OCI-LY3 (cell line): ENCODE data around the gene RPS21.
"Not testable (repeated sequence)": the region's sequence is repeated elsewhere in the genome, so short reads cannot be mapped to it uniquely, and the experiment has no call there.

Experiments
- H2AFZ ChIP-seq: fragments of 200-600, 300-600 bp; shearing (Covaris generic); 2 replicates; pipeline ENCODE4 v1.6.0; 2014; ENCODE audit warnings: antibody characterized with exemption, low read depth, low read length
- H3K27ac ChIP-seq: fragments of 200-600, 300-600 bp; sonication (generic); 2 replicates; pipeline ENCODE4 v1.5.1; 2014; ENCODE audit warnings: mild to moderate bottlenecking, low read length, moderate library complexity, mixed read lengths
- H3K27me3 ChIP-seq: fragments of 200-600, 300-600 bp; sonication (generic); 2 replicates; pipeline ENCODE4 v1.6.1; 2014; ENCODE audit warnings: low read depth, low read length, mixed read lengths
- H3K36me3 ChIP-seq: fragments of 200-600, 300-600 bp; sonication (generic); replicated peaks from 2 replicates; pipeline ENCODE3; 2014; ENCODE audit warnings: low read depth, low read length, mixed read lengths
- H3K4me1 ChIP-seq: fragments of 300-600, 200-600 bp; sonication (generic); 2 replicates; pipeline ENCODE4 v1.6.1; 2014; ENCODE audit warnings: low read length, mixed read lengths
- H3K4me2 ChIP-seq: fragments of 200-600, 300-600 bp; sonication (generic); 2 replicates; pipeline ENCODE4 v1.6.1; 2014; ENCODE audit warnings: low read length, mixed read lengths
- H3K4me3 ChIP-seq: fragments of 300-600, 200-600 bp; sonication (generic); 2 replicates; pipeline ENCODE4 v1.5.1; 2014; ENCODE audit warnings: antibody characterized with exemption, mild to moderate bottlenecking, low read length, moderate library complexity
- H3K79me2 ChIP-seq: fragments of 300-600, 200-600 bp; shearing (Covaris generic); 2 replicates; pipeline ENCODE4 v1.6.1; 2014; ENCODE audit warnings: mild to moderate bottlenecking, low read length, mixed read lengths
- H3K9ac ChIP-seq: fragments of 300-600, 200-600 bp; shearing (Covaris generic); 2 replicates; pipeline ENCODE4 v1.6.0; 2014; ENCODE audit warnings: mild to moderate bottlenecking, low read length, moderate library complexity
- H3K9me3 ChIP-seq: fragments of 200-600, 300-600 bp; shearing (Covaris generic); 2 replicates; pipeline ENCODE4 v1.6.1; 2014; ENCODE audit warnings: low read length, mixed read lengths; ENCODE audit not compliant: insufficient read depth
- H4K20me1 ChIP-seq: fragments of 200-600, 300-600 bp; sonication (generic); 2 replicates; pipeline ENCODE4 v1.6.1; 2016; ENCODE audit warnings: low read length, mixed read lengths; ENCODE audit not compliant: insufficient read depth
- CTCF ChIP-seq: fragments of 200-600, 300-600 bp; sonication (generic); IDR thresholded peaks from 2 replicates; pipeline ENCODE4 v1.5.1; 2014; ENCODE audit warnings: antibody characterized with exemption, low read length, low read depth
- EZH2phosphoT487 ChIP-seq: fragments of 200-600 bp; shearing (Covaris generic); IDR thresholded peaks from 2 replicates; pipeline ENCODE4 v1.6.1; 2018; ENCODE audit warnings: antibody characterized with exemption, mixed run types, low read depth

RPS21 gene

GRCh38 chr20:62424249-62425107 lies 37.6 kb downstream of the RPS21 start:
- Histone ChIP-seq H3K9me3 (no peaks in the 10 kb centered on the region), H3K4me3 (no peak overlapping the region), H3K27me3 (peaks cover 1% of the 10 kb centered on the region; the same call in 1 of the 2 replicates), H4K20me1 (no peaks in the 10 kb centered on the region), H3K27ac (no peak overlapping the region), H3K4me2 (no peak overlapping the region), H3K4me1 (no peaks in the 10 kb centered on the region), H3K79me2 (no peaks in the 10 kb centered on the region), H3K9ac (no peak overlapping the region), H2AFZ (no peak overlapping the region), H3K36me3 (no peaks in the 10 kb centered on the region)
- TF ChIP-seq CTCF (no peak), EZH2phosphoT487 (no peak)

GRCh38 chr20:62425281-62426058 lies 38.6 kb downstream of the RPS21 start:
- H3K79me2 ChIP-seq, result no peaks in the 10 kb centered on the region
- H3K36me3 ChIP-seq, result no peaks in the 10 kb centered on the region
- H4K20me1 ChIP-seq, result no peaks in the 10 kb centered on the region
- H3K9ac ChIP-seq, result no peak overlapping the region
- TF ChIP-seq EZH2phosphoT487 (no peak), CTCF (no peak)
- no peak overlapping the region for H3K4me2 ChIP-seq
- no peak overlapping the region for H2AFZ ChIP-seq
- H3K9me3 ChIP-seq, result no peaks in the 10 kb centered on the region
- no peak overlapping the region for H3K27ac ChIP-seq
- no peaks in the 10 kb centered on the region for H3K4me1 ChIP-seq
- peaks cover 6% of the 10 kb centered on the region for H3K27me3 ChIP-seq
- H3K4me3 ChIP-seq, result no peak overlapping the region

GRCh38 chr20:62426059-62426348 lies 39.1 kb downstream of the RPS21 start:
- not testable (repeated sequence) for H3K27ac ChIP-seq, H3K36me3 ChIP-seq, H3K4me3 ChIP-seq, H3K79me2 ChIP-seq, H3K4me1 ChIP-seq, H2AFZ ChIP-seq, H4K20me1 ChIP-seq, H3K4me2 ChIP-seq, H3K9ac ChIP-seq, H3K27me3 ChIP-seq, H3K9me3 ChIP-seq

- Histone ChIP-seq H3K9me3 (no peaks in the 10 kb centered on the region), H3K4me3 (no peak overlapping the region), H3K27me3 (peaks cover 6% of the 10 kb centered on the region), H3K79me2 (no peaks in the 10 kb centered on the region), H3K36me3 (no peaks in the 10 kb centered on the region), H3K4me2 (no peak overlapping the region), H4K20me1 (no peaks in the 10 kb centered on the region), H3K27ac (no peak overlapping the region), H3K9ac (no peak overlapping the region), H2AFZ (no peak overlapping the region), H3K4me1 (no peaks in the 10 kb centered on the region)
- TF ChIP-seq CTCF (no peak), EZH2phosphoT487 (no peak)
These were observed 39.8 kb downstream of the RPS21 start for GRCh38 chr20:62426699-62427131.
